Erythroblast (primary cell): ENCODE measurements around the gene IFIH1.

ENCODE experiments used
- GATA1 ChIP-seq: IDR thresholded peaks from 2 replicates; pipeline ENCODE4 v1.6.1; 2011; ENCODE audit warnings: low read depth, mild to moderate bottlenecking, control low read depth, low read length, moderate library complexity
- POLR2A ChIP-seq: IDR thresholded peaks from 2 replicates; pipeline ENCODE4 v1.6.1; 2011; ENCODE audit warnings: mild to moderate bottlenecking, low read length

DNA sequence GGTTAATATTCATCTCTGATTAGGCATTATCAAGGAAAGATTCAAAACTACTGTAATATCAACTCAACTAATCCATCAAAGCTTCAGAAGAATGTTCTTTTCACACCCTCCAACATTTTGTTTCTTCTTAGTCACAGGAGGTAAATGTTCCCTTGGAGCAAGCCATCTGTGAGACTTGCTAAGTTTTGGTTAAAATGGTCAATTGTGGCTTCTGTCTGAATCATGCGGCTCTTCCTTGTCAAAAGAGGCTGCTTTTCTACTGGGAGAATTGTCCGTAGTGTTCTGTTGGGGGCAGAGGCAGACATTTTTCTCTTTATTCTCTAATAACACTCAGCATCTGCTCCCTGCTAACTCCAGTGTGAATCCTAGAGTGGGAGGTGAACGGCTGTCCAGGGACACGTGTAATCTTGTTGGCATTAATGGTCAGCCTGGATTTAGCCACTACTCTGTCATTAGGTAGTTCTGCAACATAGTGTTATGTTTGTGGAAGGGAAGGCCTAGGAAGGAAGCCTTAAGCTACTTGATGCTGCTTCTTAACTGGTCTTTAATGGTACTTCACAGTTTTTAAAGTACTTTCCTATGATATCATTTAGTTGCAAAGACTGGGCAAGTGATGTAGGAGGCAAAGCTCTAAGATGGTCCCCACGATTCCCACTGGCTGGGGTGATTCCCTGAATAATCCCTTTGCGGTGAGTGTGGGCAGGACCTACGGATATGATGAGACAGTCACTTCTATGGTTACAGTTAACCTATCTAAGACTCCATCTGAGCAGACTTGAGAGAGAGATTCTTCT lies 52.6 kb downstream of the IFIH1 start:
- TF ChIP-seq POLR2A (no peak), GATA1 (no peak)
